ENCODE results near the gene SHC1.

Gene SHC1

DNA sequence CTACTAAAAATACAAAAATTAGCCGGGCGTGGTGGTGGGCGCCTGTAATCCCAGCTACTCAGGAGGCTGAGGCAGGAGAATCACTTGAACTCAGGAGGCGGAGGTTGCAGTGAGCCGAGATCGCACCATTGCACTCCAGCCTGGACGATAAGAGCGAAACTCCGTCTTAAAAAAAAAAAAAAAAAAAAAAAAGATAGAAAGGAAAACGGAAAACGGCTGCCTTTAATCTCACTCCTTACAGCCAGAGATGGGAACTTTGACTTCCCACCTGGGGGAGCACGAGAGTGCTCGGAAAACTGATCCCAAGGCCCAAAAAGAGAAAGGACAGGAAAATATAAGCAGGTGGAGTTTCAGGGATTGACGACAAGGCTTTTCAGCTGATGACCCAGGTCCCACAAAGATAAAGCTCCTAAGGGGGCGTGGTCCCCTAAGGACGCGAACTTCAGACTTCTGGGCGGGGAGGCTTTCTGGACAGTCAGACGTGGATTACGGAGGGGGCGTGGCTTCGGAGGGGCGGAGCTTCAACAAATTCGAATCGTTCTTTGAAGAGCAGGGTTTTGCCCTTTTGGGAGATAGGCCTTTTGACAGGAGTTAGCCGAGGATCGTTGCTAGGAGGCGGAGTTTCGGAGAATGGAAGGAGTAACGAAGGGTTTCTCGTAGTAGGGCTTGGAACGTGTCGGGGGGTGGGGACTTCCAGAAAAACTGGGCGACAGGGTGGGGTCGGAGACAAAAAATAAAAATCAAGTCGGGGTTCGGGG is 3.0 kb upstream of the SHC1 start:
- peak; percentile 88 to 94 for DNase-seq

- DNase-seq: no peak
Measured at GRCh38 chr1:154972517-154973343, 2.2 kb upstream of the SHC1 start.

DNA sequence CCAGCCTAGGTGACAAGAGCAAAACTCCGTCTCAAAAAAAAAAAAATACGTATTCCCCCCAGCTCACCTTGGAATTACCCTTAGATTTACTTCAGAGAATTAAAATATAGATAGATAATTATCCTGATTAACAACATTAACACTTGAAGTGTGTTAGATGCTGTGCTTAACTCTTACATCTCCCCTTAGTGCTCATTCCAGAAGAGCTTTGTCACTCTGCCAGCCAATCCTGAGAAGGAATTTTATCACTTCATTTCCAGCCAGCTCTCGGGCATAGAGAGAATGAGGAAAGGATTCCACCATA is 1.6 kb upstream of the SHC1 start:
- DNase-seq: no peak

DNA sequence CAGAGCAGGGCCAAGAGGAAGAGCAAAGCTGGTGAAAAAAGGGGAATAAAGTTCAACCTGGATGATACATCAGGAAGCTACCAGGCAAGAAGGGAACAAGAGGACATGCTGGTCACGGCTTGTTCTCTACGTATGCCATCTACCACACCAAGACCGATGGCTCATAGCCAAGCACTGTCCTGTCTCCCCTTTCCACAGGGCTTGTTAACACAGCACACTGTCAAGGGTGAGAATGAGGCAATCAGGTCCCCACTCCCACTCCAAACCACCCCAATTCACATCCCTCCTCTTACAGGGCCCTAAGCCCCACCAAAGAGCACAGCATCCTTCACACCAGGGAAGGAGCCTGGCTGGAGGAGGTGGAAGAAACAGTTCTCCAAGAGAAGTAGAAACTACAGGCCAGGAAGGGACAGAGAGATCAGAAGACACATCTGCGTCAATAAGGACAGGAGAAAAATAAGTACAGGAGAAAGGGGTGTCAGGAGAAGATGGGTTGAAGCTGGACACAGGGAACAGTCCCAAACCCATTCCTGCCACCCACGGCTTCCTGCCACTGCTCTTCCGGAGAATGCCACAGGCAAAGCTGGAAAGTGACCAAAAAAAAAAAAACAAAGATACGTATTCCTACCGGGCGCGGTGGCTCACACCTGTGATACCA is 923 bp upstream of the SHC1 start:
- DNase-seq: no peak

DNA sequence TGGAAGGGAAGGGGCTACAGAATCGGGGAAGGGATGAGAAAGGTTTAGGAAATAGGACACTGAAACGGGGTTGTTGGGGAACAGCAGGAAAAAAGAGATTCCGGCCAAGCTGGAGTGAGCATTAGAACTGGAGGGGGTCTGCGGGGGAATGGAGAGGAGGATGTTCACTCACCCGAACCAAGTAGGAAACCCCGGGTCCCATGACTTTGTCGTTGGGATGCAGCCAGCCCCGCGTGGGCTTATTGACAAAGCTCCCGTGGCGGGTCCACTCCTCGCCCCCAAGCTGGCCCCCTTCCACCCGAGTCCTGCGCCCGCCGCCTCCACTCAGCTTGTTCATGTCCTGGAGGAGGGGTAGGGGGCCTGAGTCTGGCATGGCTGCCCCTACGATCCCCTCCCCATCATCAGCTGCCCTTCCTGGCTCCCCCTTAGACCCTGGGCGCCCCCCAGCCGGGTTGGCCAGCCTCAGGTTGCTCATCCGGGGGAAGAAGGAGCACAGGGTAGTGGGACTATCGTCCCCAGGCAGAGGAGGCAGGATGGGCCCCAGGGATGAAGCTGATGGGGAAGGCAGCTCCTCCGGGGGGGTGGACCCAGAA is 591 bp downstream of the SHC1 start:
- no peak for DNase-seq

- no peak for DNase-seq
Measured at GRCh38 chr1:154969246-154969645, 1.3 kb downstream of the SHC1 start.

DNA sequence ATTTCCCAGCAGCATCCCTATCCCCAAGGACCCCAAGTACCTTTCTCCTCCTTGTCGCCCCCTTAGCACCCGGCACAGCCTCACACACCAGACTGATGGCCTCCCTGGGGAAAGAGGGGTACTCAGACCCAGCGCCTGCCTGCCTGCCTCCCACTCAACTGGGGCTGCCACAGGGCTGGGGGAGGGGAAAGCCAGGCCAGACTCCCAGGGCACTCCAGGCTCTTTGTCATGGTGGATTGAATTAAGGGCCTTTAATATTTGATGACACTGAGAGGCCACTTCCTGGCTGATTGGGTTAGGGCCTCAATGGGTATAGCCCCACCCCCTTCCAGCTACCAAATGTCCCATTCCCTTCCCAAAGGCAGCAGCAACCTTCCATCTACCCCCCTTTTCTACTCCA is 1.8 kb downstream of the SHC1 start:
- DNase-seq: no peak

DNA sequence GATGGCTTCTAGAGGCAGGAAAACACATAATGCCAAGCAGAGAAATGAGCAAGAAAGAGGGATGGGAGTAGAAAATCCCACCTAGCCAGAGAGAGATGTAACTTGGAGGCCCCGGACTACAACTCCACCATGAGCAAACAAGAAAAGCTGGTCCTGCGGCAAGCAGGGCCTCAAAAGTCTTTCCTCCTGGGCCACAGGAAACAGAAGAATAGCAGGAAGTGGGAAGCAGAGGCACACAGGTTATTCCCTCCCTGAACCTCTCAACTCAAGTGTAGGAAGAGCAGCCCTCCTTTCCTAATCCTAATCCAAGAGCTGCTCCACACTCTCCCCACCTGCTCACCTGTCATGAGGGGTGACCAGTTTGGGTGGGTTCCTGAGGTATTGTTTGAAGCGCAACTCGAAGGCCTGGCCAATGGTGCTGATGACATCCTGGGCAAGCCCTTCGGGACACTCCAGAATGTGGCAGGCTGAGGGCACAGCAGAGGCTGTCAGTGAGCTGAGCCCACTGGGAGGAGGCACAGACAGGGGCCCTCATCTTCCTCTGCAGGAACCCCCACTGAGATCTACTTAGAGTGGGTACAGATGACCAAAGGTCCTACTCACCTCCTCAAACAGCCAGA is 3.1 kb downstream of the SHC1 start:
- no peak for DNase-seq

DNA sequence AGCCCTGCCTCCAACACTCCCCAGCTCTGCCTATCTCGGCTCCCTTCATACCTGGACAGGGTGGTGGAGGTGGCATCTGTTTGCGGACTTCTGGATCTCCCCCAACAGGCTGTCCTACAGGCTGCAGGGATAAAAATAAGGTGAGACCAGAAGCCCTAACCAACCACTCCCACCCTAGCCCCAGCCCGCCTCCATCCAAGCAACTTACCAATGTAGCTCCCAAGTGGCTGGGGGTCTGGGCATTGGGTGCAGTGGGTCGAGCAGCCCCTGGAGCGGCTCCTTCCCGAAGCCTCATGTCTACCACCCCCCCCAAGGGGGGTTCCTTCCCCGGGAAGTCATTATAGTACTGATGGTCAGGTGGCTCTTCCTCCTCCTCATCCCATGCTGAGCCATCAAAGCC is 4.4 kb downstream of the SHC1 start:
- no peak for DNase-seq

- no peak for DNase-seq
Measured at GRCh38 chr1:154964359-154964758, 6.2 kb downstream of the SHC1 start.

- no peak for DNase-seq
Measured at GRCh38 chr1:154963643-154964042, 6.9 kb downstream of the SHC1 start.

GRCh38 chr1:154962795-154963330 is 7.7 kb downstream of the SHC1 start:
- DNase-seq: no peak

GRCh38 chr1:154962156-154962749 is 8.3 kb downstream of the SHC1 start:
- DNase-seq: no peak

DNA sequence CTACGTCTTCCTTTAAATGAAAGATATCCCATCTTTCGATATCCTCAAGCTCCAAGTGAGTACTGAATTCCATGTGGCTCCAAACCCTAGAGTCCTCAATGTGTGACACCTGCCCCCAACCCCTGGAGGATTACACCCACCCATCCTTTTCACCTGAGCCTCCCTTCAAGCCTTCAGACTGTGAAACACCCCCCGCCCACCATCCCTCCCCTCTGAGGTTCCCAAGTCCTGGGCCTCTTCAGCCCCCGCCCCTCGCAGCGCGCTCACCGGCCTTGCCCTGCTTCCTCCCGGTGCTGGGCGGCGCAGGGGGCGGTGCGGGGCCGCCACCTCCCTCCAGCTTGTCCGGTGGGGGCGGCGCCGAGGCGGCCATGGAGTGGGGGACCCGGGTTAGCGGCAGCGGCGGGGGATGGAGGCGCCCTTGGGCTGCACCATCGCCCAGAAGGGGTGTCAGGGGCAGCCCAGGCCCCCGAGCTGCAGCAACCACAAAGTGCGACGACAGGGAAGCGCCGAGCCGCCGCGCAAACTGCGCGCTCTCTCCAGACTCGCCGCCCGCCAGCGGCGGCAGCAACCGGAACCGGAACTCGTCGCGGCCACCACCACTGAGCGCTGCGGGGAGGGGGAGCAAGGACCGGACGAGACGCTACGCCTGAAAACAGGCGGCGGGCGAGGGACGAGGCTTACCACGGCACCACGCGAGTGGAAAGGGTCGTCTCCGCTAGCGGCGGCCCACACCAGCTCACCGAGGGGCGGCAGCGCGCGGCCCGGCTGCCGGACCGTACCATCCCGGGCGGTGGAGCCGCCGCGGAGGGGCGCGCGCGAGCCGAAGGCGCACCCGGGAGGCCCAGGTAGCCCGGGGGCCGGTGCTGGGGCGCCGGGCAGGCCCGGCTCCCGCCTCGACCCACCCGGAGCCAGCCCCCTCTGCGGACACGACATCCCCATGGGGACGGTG is 9.1 kb downstream of the SHC1 start, which contains the start of gene PYGO2:
TSS of gene PYGO2 (minus strand) at position 576 of the 949 bp plus-strand sequence. CDS start at position 370, 206 bp downstream.
- DNase-seq: peak; percentile 71 to 80

DNA sequence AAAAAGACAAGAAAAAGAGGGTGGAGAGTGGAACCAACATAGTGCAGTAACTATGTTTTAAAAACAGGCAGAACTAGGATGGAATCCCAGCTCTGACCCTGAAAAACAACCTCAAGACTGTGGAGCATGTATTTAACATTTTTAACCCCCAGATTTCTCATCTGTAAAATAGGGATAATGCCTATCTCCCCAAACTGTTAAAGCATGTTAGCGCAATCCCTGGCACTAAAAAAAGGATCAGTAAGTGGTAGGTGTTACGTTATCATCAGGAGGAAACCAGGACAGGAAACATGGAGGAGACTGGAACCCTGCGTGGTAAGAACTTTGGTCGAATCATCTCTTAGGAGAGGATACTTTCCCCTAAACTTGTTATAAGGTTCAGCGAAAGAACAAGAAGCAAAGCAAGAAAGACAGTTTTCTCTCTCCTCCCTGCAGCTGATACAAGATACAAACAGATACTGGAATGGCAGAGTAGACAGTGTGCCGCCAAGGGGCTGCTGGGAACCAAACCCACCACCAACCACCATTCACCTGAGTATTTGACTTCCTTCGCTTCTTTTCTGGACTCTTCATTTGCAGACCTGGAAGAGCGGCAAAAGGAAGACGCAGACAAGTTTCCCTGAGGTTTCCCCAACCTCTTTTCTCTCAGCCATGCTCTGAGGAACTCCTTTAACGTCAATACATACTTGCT is 10.0 kb downstream of the SHC1 start:
- no peak for DNase-seq

DNA sequence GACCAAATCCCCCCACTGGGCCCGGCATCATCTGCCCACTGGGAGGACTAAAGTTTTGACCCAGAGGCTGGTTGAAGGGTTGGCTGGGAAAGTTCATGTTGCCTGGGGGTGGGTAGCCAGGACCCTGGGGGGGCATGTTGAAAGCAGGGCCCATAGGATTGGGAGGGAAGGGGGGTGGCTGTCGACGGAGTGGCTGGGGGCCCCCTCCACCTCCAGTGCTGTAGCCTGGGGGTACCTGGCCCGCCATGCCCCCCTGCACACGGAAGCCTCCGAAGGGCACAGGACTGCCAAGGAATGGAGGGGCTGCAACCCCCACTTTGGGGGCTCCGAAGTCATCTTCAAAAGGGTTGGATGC is 11.1 kb downstream of the SHC1 start:
- no peak for DNase-seq

GRCh38 chr1:154958681-154959425 is 11.7 kb downstream of the SHC1 start:
- DNase-seq: no peak

- DNase-seq: no peak
Measured at GRCh38 chr1:154958036-154958435, 12.5 kb downstream of the SHC1 start.

DNA sequence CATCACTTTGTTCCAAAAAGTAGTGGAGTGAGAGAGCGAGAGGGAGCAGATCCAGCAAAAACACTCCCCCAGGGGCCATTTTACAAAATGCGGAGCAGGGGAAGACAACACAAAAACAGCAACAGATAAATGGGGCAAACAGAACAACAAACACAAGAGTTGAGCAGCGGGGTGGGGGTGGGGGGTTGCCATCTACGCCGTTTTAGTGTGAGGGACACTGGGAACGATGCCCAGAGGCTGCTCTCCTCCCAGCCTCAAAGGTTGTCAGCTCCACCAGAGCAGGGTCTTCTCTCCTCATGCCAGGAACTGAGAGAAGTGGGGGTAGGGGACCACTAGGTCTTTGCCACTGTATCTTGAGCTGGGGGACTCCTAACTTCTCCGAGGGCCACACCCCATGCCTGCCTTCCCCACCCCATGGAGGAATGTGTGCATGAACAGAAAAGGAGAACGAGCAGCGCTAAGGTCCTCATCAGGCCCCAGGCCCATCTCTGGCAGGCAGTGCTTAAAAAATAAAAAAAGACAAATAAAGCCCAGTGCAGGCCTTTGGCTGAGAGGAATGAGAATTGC is 13.4 kb downstream of the SHC1 start:
- DNase-seq: no peak
